Activated CD4-positive, alpha-beta T cell treated with anti-CD3 and anti-CD28 coated beads, Interleukin-2, amount 50 U/mL, for 24 hours (primary cell): Measurements from ENCODE around the gene DLGAP4.

Experiments used
- DNase-seq, 2 donors: peaks; one replicate each; pipeline ENCODE4 v3.0.0-alpha.2; 2020; ENCODE audit warnings: low read depth in 1 of 2, low spot score in 1 of 2

The DLGAP4 gene

GRCh38 chr20:36446557-36446956 lies 140.4 kb downstream of the DLGAP4 start:
- no peak for DNase-seq

GRCh38 chr20:36447101-36447500 lies 141.0 kb downstream of the DLGAP4 start:
- DNase-seq = no peak

GRCh38 chr20:36449663-36450062 lies 143.5 kb downstream of the DLGAP4 start:
- DNase-seq = no peak

- no peak for DNase-seq
These were observed 148.2 kb downstream of the DLGAP4 start for GRCh38 chr20:36454332-36454697.

GRCh38 chr20:36454698-36455427 lies 148.7 kb downstream of the DLGAP4 start:
- DNase-seq = no peak

GRCh38 chr20:36455972-36456625 lies 150.0 kb downstream of the DLGAP4 start:
- no peak for DNase-seq

GRCh38 chr20:36460648-36461599 lies 154.8 kb downstream of the DLGAP4 start:
- peak; percentile 79 to 81 for DNase-seq

GRCh38 chr20:36461600-36462439 lies 155.7 kb downstream of the DLGAP4 start:
- DNase-seq = no peak

- DNase-seq = no peak
These were observed 156.5 kb downstream of the DLGAP4 start for GRCh38 chr20:36462440-36463211.

- no peak for DNase-seq
These were observed 157.3 kb downstream of the DLGAP4 start for GRCh38 chr20:36463212-36464061.

- DNase-seq = peak in 1 of 2 donors; percentile 49
These were observed 159.3 kb downstream of the DLGAP4 start for GRCh38 chr20:36465109-36466080.

GRCh38 chr20:36466089-36466488 lies 159.9 kb downstream of the DLGAP4 start:
- DNase-seq = no peak

- no peak for DNase-seq
These were observed 161.2 kb downstream of the DLGAP4 start for GRCh38 chr20:36467076-36467999.

GRCh38 chr20:36468149-36469000 lies 162.2 kb downstream of the DLGAP4 start:
- no peak for DNase-seq

- DNase-seq = no peak
These were observed 163.8 kb downstream of the DLGAP4 start for GRCh38 chr20:36469973-36470372.
